H9 (cell line): ENCODE results near the gene GYG2. TPM values are rescaled to one million over a fixed set of nuclear protein-coding genes. Genes with fewer than 3 reads are reported as not detected.

Source experiments
- DNase-seq: peaks from one replicate; pipeline ENCODE4 v3.0.0-alpha.2; 2017
- H2AFZ ChIP-seq: one replicate; pipeline ENCODE4 v1.6.1; 2013; ENCODE audit warnings: mild to moderate bottlenecking, low read length, control low read depth, moderate library complexity
- H2AK5ac ChIP-seq: 2 replicates; pipeline ENCODE4 v1.6.1; 2013; ENCODE audit warnings: low read length, control low read depth, mixed read lengths; ENCODE audit not compliant: insufficient read length
- H2BK120ac ChIP-seq: one replicate; pipeline ENCODE4 v1.6.1; 2013; ENCODE audit warnings: low read depth, mild to moderate bottlenecking, low read length, control low read depth, inconsistent platforms; ENCODE audit not compliant: poor library complexity, severe bottlenecking
- H2BK12ac ChIP-seq: 2 replicates; pipeline ENCODE4 v1.6.1; 2013; ENCODE audit warnings: low read length, control low read depth, mixed read lengths, low read depth; ENCODE audit not compliant: insufficient read length
- H2BK15ac ChIP-seq: 2 replicates; pipeline ENCODE4 v1.6.1; 2013; ENCODE audit warnings: low read depth, low read length, control low read depth
- H2BK20ac ChIP-seq: one replicate; pipeline ENCODE4 v1.6.1; 2013; ENCODE audit warnings: low read depth, mild to moderate bottlenecking, low read length, control low read depth, inconsistent platforms; ENCODE audit not compliant: poor library complexity, severe bottlenecking
- H2BK5ac ChIP-seq: 2 replicates; pipeline ENCODE4 v1.6.1; 2013; ENCODE audit warnings: low read length, control low read depth, mixed read lengths; ENCODE audit not compliant: insufficient read length
- H3K14ac ChIP-seq: 2 replicates; pipeline ENCODE4 v1.6.1; 2013; ENCODE audit warnings: low read length, control low read depth; ENCODE audit not compliant: insufficient read depth
- H3K18ac ChIP-seq: 2 replicates; pipeline ENCODE4 v1.6.1; 2013; ENCODE audit warnings: low read depth, mild to moderate bottlenecking, mixed read lengths, low read length, control low read depth; ENCODE audit not compliant: insufficient read length
- H3K23ac ChIP-seq: 2 replicates; pipeline ENCODE4 v1.6.1; 2013; ENCODE audit warnings: low read length, control low read depth, mixed read lengths, low read depth; ENCODE audit not compliant: insufficient read length
- H3K23me2 ChIP-seq: 2 replicates; pipeline ENCODE4 v1.6.1; 2013; ENCODE audit warnings: low read depth, mild to moderate bottlenecking, mixed read lengths, low read length, control low read depth; ENCODE audit not compliant: insufficient read length, poor library complexity, severe bottlenecking
- H3K27ac ChIP-seq: 2 replicates; pipeline ENCODE4 v1.5.1; 2013; ENCODE audit warnings: low read length, control low read depth, mixed read lengths, low read depth; ENCODE audit not compliant: insufficient read length
- H3K27me3 ChIP-seq: 2 replicates; pipeline ENCODE4 v1.6.1; 2013; ENCODE audit warnings: low read length, control low read depth, inconsistent platforms; ENCODE audit not compliant: insufficient read depth
- H3K4ac ChIP-seq: 2 replicates; pipeline ENCODE4 v1.6.1; 2013; ENCODE audit warnings: low read depth, mild to moderate bottlenecking, control low read depth, inconsistent platforms, low read length, moderate library complexity
- H3K4me1 ChIP-seq: 2 replicates; pipeline ENCODE4 v1.6.1; 2013; ENCODE audit warnings: low read length, control low read depth, inconsistent platforms; ENCODE audit not compliant: insufficient read depth
- H3K4me2 ChIP-seq: 2 replicates; pipeline ENCODE4 v1.6.1; 2013; ENCODE audit warnings: low read length, control low read depth, mixed read lengths; ENCODE audit not compliant: insufficient read length, insufficient read depth
- H3K56ac ChIP-seq: 2 replicates; pipeline ENCODE4 v1.6.1; 2013; ENCODE audit warnings: low read depth, mild to moderate bottlenecking, mixed read lengths, low read length, control low read depth; ENCODE audit not compliant: insufficient read length
- H3K79me1 ChIP-seq: 2 replicates; pipeline ENCODE4 v1.6.1; 2013; ENCODE audit warnings: low read depth, mild to moderate bottlenecking, moderate library complexity, low read length, control low read depth, inconsistent platforms; ENCODE audit not compliant: insufficient read depth, poor library complexity, severe bottlenecking
- H3K79me2 ChIP-seq: 2 replicates; pipeline ENCODE4 v1.6.1; 2013; ENCODE audit warnings: low read length, control low read depth, inconsistent platforms; ENCODE audit not compliant: insufficient read depth
- H3K9ac ChIP-seq: 2 replicates; pipeline ENCODE4 v1.6.1; 2013; ENCODE audit warnings: low read length, control low read depth, mixed read lengths; ENCODE audit not compliant: insufficient read length; ENCODE audit errors: extremely low read depth
- H3K9me3 ChIP-seq: one replicate; pipeline ENCODE4 v1.6.1; 2013; ENCODE audit warnings: low read depth, low read length, inconsistent platforms; ENCODE audit not compliant: control insufficient read depth
- H3T11ph ChIP-seq: one replicate; pipeline ENCODE4 v1.6.1; 2013; ENCODE audit warnings: mild to moderate bottlenecking, low read length, control low read depth, inconsistent platforms
- H4K20me1 ChIP-seq: one replicate; pipeline ENCODE4 v1.6.1; 2013; ENCODE audit not compliant: control insufficient read depth, insufficient read length, insufficient read depth
- H4K5ac ChIP-seq: 2 replicates; pipeline ENCODE4 v1.6.1; 2013; ENCODE audit warnings: low read depth, mild to moderate bottlenecking, mixed read lengths, low read length, control low read depth; ENCODE audit not compliant: insufficient read length
- H4K8ac ChIP-seq: replicated peaks from 2 replicates; pipeline ENCODE4 v1.6.1; 2013; ENCODE audit warnings: low read length, control low read depth, mixed read lengths, low read depth; ENCODE audit not compliant: insufficient read length
- H4K91ac ChIP-seq: 2 replicates; pipeline ENCODE4 v1.6.1; 2013; ENCODE audit warnings: low read depth, mild to moderate bottlenecking, moderate library complexity, mixed read lengths, low read length, control low read depth; ENCODE audit not compliant: insufficient read length
- H3K27ac Mint-ChIP-seq, 3 experiments: 2 replicates in 2 of 3; 3 replicates in 1 of 3; pipeline ENCODE4 v1.8.0; 2020 to 2021; ENCODE audit warnings: mixed read lengths in 3 of 3, mild to moderate bottlenecking in 1 of 3, moderate library complexity in 1 of 3
- H3K27me3 Mint-ChIP-seq: 2 replicates; pipeline ENCODE4 v1.8.0; 2021; ENCODE audit warnings: low read depth, mild to moderate bottlenecking, moderate library complexity, mixed read lengths
- H3K36me3 Mint-ChIP-seq, 3 experiments: 2 replicates in 2 of 3; 3 replicates in 1 of 3; pipeline ENCODE4 v1.8.0; 2020 to 2021; ENCODE audit warnings: low read depth in 3 of 3, mixed read lengths in 3 of 3; ENCODE audit not compliant: insufficient read depth in 1 of 3
- H3K4me1 Mint-ChIP-seq, 2 experiments: 2 replicates each; pipeline ENCODE4 v1.8.0; 2020; ENCODE audit warnings: mixed read lengths in 2 of 2
- H3K4me3 Mint-ChIP-seq, 2 experiments: 2 replicates in 1 of 2; 3 replicates in 1 of 2; pipeline ENCODE4 v1.8.0; 2020 to 2021; ENCODE audit warnings: mild to moderate bottlenecking in 2 of 2, mixed read lengths in 2 of 2, moderate library complexity in 1 of 2
- H3K9me3 Mint-ChIP-seq, 2 experiments: 2 replicates in 1 of 2; 3 replicates in 1 of 2; pipeline ENCODE4 v1.8.0; 2020; ENCODE audit warnings: mild to moderate bottlenecking in 2 of 2, mixed read lengths in 2 of 2, moderate library complexity in 1 of 2
- CTCF ChIP-seq: fragments of 200-600 bp; sonication (generic); conservative IDR thresholded peaks from 3 replicates; pipeline ENCODE4 v1.8.0; 2021; ENCODE audit warnings: antibody characterized with exemption, mild to moderate bottlenecking
- WGBS: extraction: QIAGEN DNeasy Blood & Tissue Kit; methylation state at CpG from one replicate; pipeline ENCODE4 v1.1.7; 2013; ENCODE audit warnings: missing lambda C conversion rate, low lambda C conversion rate, mixed read lengths; ENCODE audit not compliant: insufficient read length; ENCODE audit errors: extremely low coverage; 5-methylcytosine and 5-hydroxymethylcytosine counted together
- total RNA-seq: library from RNA; stranded (reverse); gene quantifications from 2 replicates; pipeline ENCODE4 v1.2.1, GENCODE V29; 2021

Gene GYG2
- total RNA-seq, 1 experiment from 2014 or later = 95.9 TPM

- Mint-ChIP-seq H3K36me3 (peaks cover 21 to 38% (median 25%) of the 10 kb centered on the region in 3 experiments), H3K27ac (no peak overlapping the region; a peak in 1 of 7 replicates), H3K9me3 (peaks cover 23 to 31% of the 10 kb centered on the region in 2 experiments), H3K4me3 (no peak overlapping the region), H3K4me1 (peaks cover 3 to 13% of the 10 kb centered on the region in 2 experiments), H3K27me3 (peaks cover 2% of the 10 kb centered on the region; the same call in 1 of the 2 replicates)
- no peaks in the 10 kb centered on the region for H3K27me3 ChIP-seq
- H3K9me3 ChIP-seq = peaks cover 7% of the 10 kb centered on the region
- no peak overlapping the region for H4K5ac ChIP-seq
- H3K23ac ChIP-seq = no peak overlapping the region
- H3K56ac ChIP-seq = no peak overlapping the region
- H3K18ac ChIP-seq = no peak overlapping the region
- TF ChIP-seq CTCF = no peak
- WGBS = no CpG with 5 or more reads among the region's 27 CpGs
- no peak overlapping the region for H4K91ac ChIP-seq
- H3K4me2 ChIP-seq = no peak overlapping the region
- H2BK120ac ChIP-seq = no peak overlapping the region
- no peaks in the 10 kb centered on the region; the same call in 1 of the 2 replicates for H3K4me1 ChIP-seq
- H3K79me1 ChIP-seq = no peaks in the 10 kb centered on the region
- no peak overlapping the region for H3K4ac ChIP-seq
- no peaks in the 10 kb centered on the region for H3K79me2 ChIP-seq
- H3K27ac ChIP-seq = no peak overlapping the region
- H2BK12ac ChIP-seq = no peak overlapping the region
- no peak overlapping the region for H3K9ac ChIP-seq
- H3K14ac ChIP-seq = no peak overlapping the region
- no peak overlapping the region for H2AK5ac ChIP-seq
- no peak overlapping the region for H2BK15ac ChIP-seq
- no peaks in the 10 kb centered on the region for H3K23me2 ChIP-seq
- no peak overlapping the region for H2BK5ac ChIP-seq
- no peak overlapping the region for H2BK20ac ChIP-seq
- H4K20me1 ChIP-seq = no peaks in the 10 kb centered on the region
- H2AFZ ChIP-seq = no peak overlapping the region
- DNase-seq = no peak
- H3T11ph ChIP-seq = no peak overlapping the region
- H4K8ac ChIP-seq = no peak overlapping the region
These were observed 78.6 kb downstream of the GYG2 start for GRCh38 chrX:2907295-2907694.
